IPS-NIHi7 (cell line): ENCODE data around the gene NUP107.
A peak's percentile ranks its signal among the peaks of the same experiment; 100 is the strongest.

Experiments used
- DNase-seq: peaks from one replicate; pipeline ENCODE4 v3.0.0; 2012; ENCODE audit warnings: mixed read lengths; ENCODE audit errors: extremely low spot score

NUP107 gene

GRCh38 chr12:68739891-68740290 is 53.1 kb downstream of the NUP107 start:
- no peak for DNase-seq

GRCh38 chr12:68743356-68743755 is 56.6 kb downstream of the NUP107 start:
- DNase-seq: no peak

GRCh38 chr12:68745376-68745903 is 58.7 kb downstream of the NUP107 start:
- DNase-seq: no peak

- peak; percentile 99 for DNase-seq
Observed at GRCh38 chr12:68745904-68746571, 59.3 kb downstream of the NUP107 start, which contains the start of gene SLC35E3. Gene SLC35E3 (plus strand): TSS chr12:68746176. CDS start chr12:68746378, 202 bp downstream.

- DNase-seq: peak; percentile 55
Observed at GRCh38 chr12:68746572-68747180, 59.9 kb downstream of the NUP107 start.

GRCh38 chr12:68749443-68749842 is 62.7 kb downstream of the NUP107 start:
- DNase-seq: no peak

GRCh38 chr12:68749861-68750260 is 63.1 kb downstream of the NUP107 start:
- no peak for DNase-seq

GRCh38 chr12:68750506-68750905 is 63.7 kb downstream of the NUP107 start:
- DNase-seq: no peak

GRCh38 chr12:68755536-68756243 is 68.9 kb downstream of the NUP107 start:
- no peak for DNase-seq

- no peak for DNase-seq
Observed at GRCh38 chr12:68759852-68760251, 73.1 kb downstream of the NUP107 start.

- no peak for DNase-seq
Observed at GRCh38 chr12:68760806-68761441, 74.1 kb downstream of the NUP107 start.

- no peak for DNase-seq
Observed at GRCh38 chr12:68761442-68761812, 74.6 kb downstream of the NUP107 start.

- DNase-seq: no peak
Observed at GRCh38 chr12:68761901-68762630, 75.3 kb downstream of the NUP107 start.

- no peak for DNase-seq
Observed at GRCh38 chr12:68762691-68763090, 75.9 kb downstream of the NUP107 start.

- no peak for DNase-seq
Observed at GRCh38 chr12:68765696-68766095, 78.9 kb downstream of the NUP107 start.

- no peak for DNase-seq
Observed at GRCh38 chr12:68766646-68767045, 79.9 kb downstream of the NUP107 start.

GRCh38 chr12:68767191-68767590 is 80.4 kb downstream of the NUP107 start:
- no peak for DNase-seq

GRCh38 chr12:68768431-68768939 is 81.7 kb downstream of the NUP107 start:
- DNase-seq: no peak

GRCh38 chr12:68769941-68770340 is 83.2 kb downstream of the NUP107 start:
- DNase-seq: no peak

- no peak for DNase-seq
Observed at GRCh38 chr12:68771223-68771925, 84.6 kb downstream of the NUP107 start.

- no peak for DNase-seq
Observed at GRCh38 chr12:68772714-68773113, 85.9 kb downstream of the NUP107 start.
